Stimulated activated naive CD8-positive, alpha-beta T cell treated with anti-CD3 and anti-CD28 coated beads, Interleukin-15, Interleukin-2, amounts not matched to agents 100 U/mL and 50 U/mL, for 24 hours (primary cell): ENCODE data around the gene TSPAN31.

ENCODE experiments used
- ATAC-seq: fragments of 150-1000 bp; cut with Tn5 transposase; one replicate; pipeline ENCODE4 v1.10.0; 2021
- DNase-seq: peaks from one replicate; pipeline ENCODE4 v3.0.0; 2021

The TSPAN31 gene

GRCh38 chr12:57783466-57783801, 38.6 kb downstream of the TSPAN31 start:
- DNase-seq, result no peak
- no peak for ATAC-seq

- ATAC-seq (no peak), DNase-seq (no peak)
These were observed 39.0 kb downstream of the TSPAN31 start for GRCh38 chr12:57783861-57784260.

GRCh38 chr12:57793920-57794319, 49.1 kb downstream of the TSPAN31 start:
- ATAC-seq (no peak), DNase-seq (no peak)

GRCh38 chr12:57795354-57795753, 50.5 kb downstream of the TSPAN31 start:
- DNase-seq (no peak), ATAC-seq (no peak)

- DNase-seq, result no peak
- ATAC-seq, result no peak
These were observed 52.2 kb downstream of the TSPAN31 start for GRCh38 chr12:57796996-57797395.

GRCh38 chr12:57797933-57798332, 53.1 kb downstream of the TSPAN31 start:
- DNase-seq (no peak), ATAC-seq (no peak)
